Hepatic stellate cell (primary cell): ENCODE measurements around the gene IGF1R.

Experiments used
- DNase-seq: peaks from one replicate; pipeline ENCODE4 v3.0.0; 2011; ENCODE audit warnings: low spot score

IGF1R gene

GRCh38 chr15:98746375-98747155 lies 98.2 kb downstream of the IGF1R start:
- no peak for DNase-seq

GRCh38 chr15:98751767-98752166 lies 103.4 kb downstream of the IGF1R start:
- no peak for DNase-seq

DNA sequence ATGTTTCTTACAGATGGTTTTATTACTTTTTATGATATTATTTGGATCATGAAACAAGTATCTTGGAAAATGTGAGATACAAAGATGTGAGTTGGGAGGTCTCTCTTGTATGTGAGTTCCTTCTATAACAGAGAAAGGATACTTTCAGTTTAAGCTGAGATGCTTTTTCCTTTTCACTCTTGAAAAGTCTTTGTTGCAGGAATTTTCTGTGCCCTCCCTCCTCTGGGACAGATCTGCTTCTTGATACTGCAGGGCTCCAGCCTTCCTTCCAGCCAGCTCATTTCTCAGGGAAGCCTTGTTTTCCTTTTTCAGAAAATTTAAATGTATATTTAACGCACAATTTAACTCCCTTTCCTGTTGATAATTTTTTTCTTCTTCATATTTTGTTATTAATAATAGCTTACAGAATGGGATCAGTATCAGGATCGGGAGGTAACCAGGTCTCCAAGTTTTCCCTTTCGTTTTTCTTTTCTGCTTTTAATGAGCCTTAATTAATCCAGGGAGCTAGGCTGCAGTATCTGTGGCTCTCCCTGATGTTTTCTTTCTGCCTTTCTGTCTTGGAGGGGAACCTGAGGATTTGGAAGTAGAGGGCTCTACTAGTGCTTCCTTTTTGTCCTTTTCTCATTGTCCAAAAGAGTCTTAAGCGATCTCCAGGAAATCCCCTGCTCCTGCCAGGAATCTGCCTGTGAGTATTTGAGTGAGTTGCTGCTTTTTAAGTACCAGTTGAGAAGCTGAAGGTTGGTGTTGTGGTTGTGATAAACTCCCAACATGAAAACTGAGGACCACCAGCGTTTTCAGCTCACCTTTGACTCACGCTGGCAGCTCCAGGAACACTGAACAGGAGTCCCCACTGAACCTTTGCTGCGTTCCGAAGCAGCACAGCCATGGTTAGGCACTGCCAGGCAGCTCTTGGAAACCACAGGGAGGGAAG lies 105.7 kb downstream of the IGF1R start:
- no peak for DNase-seq

GRCh38 chr15:98754657-98755022 lies 106.3 kb downstream of the IGF1R start:
- DNase-seq = no peak

DNA sequence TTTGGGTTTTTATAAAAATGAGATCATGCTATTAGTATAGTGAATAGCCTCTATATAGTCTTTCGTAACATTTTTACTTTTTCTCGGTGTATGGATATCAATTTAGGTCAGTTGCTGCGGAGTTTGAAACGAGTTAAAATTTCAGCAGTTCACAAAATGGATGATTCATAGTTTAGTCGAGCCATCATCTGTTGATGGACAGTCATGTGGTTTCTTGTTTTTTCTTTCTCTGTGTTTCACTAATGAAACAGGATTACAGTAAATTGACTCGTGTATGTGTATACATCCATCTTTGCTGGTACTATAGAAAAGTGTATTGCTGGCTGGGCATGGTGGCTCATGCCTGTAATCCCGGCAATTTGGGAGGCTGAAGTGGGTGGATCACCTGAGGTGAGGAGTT lies 106.8 kb downstream of the IGF1R start:
- DNase-seq = no peak

- DNase-seq = no peak
These were observed 107.4 kb downstream of the IGF1R start for GRCh38 chr15:98755781-98756180.

- DNase-seq = no peak
These were observed 109.9 kb downstream of the IGF1R start for GRCh38 chr15:98758224-98758623.

DNA sequence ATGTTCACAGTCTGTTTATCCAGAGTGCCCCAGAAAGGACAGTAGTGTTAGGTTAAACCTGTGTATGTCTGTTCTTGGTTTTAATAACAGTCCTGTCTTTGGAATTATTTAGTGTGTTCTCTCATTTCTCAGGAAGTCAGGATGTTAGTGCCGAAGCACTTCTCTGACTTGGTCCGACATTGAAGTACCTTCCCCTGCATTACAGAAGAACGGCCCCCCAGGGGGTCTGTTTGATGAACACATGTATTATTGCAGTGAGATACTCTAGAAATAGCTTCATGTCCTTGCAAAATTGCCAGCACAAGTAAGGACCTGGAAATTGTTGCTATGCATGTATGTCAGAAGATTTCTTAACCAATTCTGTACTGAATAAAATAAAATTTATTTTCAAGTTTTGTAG lies 110.9 kb downstream of the IGF1R start:
- DNase-seq = no peak

DNA sequence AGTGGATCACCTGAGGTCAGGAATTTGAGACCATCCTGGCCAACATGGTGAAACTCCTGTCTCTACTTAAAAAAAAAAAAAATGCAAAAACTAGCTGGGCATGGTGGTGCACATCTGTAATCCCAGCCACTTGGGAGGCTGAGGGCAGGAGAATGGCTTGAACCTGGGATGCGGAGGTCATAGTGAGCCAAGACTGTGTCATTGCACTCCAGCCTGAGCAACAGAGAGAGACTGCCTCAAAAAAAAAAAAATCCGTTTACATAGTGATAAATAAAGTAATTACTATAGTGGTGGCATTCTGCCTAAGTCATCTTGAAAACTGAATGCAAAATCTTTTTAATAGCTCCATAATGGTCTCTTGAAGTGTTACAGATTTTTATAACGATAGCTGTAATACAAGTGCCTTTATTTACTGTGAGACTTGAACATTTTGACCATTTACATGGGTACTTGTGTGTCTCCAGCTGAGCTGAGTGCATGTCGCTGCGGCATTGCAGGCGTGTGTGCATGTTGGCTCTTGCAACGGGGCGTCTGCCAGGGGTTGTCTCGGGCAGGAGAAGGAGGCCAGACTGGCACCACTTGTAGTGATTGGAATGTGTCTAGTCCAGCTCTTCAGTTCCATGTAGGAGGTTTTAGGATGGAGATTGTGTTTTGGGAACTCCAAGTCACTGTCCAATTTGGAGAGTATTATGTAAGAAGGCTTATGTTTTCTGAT lies 111.9 kb downstream of the IGF1R start:
- DNase-seq = no peak

DNA sequence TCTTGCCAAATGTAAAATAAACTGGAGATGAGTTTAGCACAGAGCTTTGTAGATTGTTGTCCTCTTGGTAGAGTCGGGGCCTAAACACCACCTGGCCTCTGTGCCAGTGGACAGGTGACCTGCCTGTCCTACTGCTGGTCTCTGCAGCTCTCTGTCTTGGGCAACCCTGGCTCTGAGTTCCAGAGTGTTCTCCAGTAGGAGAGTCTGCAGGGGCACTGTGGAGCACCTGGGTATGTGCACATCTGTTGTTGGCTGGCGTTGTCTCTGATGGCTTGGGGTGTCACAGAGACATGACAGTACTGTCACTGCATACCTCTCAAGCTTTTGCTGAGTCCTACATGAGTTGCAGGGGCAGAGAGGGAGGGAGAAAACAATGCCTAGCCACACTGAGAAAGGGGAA lies 112.6 kb downstream of the IGF1R start:
- DNase-seq = no peak

- no peak for DNase-seq
These were observed 114.8 kb downstream of the IGF1R start for GRCh38 chr15:98763179-98763578.

- no peak for DNase-seq
These were observed 116.0 kb downstream of the IGF1R start for GRCh38 chr15:98764291-98764690.

GRCh38 chr15:98765610-98766009 lies 117.3 kb downstream of the IGF1R start:
- no peak for DNase-seq

DNA sequence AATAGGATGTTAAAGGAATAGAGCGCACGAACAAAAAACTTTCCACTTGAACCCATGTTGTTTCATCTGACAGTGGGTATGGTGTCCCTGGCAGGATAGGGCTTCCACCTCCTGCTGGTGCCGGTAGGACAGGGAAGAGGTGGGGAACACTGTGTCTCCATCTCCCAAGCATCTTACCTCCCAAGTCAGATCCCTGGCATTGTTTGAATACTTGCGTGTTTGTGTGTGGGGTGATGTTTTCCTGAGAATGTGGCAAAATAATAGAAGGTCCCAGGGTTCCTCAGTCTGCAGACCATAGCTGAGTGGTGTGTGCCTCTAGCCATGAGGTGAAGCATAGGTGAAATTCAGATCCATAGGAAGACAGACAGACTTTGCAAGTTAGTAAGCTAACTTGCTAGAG lies 119.4 kb downstream of the IGF1R start:
- no peak for DNase-seq

DNA sequence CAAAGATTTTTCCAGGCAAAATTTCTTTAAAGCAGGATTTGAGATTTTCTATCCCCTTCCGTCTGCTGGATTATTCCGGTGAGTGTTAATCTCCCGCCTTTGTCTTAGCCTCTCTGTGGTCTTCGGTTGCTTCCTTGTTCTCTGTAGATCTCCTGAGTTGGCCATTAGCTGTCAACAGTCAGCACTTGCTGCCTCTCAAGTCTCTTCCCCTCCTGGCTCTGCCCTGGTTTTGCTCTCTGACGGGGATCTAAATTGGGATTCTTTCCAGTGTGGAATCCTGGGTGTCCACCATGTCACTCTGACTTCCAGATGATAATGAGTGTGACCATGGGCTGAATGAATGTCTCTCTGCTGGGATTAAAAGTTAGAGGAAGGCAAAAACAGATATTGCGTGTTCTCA lies 121.5 kb downstream of the IGF1R start:
- DNase-seq = no peak

GRCh38 chr15:98770984-98771383 lies 122.6 kb downstream of the IGF1R start:
- no peak for DNase-seq

DNA sequence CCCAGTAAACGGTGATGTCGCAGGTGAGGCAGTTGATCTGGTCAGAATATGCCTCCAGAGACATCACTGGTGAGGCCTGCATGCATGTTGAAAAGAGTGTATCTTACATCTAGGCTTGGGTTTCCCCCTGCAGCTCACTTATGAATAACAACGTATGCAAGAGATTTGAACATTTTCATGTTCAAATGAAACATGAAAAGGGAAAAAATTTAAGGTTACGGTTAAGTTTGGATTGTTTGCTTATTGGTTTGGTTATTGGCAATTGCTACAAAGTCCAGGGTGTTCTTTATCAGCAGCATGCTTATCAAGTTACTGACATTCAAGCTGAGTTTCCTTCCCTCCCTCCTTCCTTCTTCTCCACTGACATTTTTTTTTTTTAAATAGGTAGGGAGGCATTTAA lies 123.2 kb downstream of the IGF1R start:
- no peak for DNase-seq

GRCh38 chr15:98772895-98773294 lies 124.6 kb downstream of the IGF1R start:
- DNase-seq = no peak

GRCh38 chr15:98773616-98774015 lies 125.3 kb downstream of the IGF1R start:
- DNase-seq = no peak

GRCh38 chr15:98774756-98775497 lies 126.6 kb downstream of the IGF1R start:
- DNase-seq = no peak

DNA sequence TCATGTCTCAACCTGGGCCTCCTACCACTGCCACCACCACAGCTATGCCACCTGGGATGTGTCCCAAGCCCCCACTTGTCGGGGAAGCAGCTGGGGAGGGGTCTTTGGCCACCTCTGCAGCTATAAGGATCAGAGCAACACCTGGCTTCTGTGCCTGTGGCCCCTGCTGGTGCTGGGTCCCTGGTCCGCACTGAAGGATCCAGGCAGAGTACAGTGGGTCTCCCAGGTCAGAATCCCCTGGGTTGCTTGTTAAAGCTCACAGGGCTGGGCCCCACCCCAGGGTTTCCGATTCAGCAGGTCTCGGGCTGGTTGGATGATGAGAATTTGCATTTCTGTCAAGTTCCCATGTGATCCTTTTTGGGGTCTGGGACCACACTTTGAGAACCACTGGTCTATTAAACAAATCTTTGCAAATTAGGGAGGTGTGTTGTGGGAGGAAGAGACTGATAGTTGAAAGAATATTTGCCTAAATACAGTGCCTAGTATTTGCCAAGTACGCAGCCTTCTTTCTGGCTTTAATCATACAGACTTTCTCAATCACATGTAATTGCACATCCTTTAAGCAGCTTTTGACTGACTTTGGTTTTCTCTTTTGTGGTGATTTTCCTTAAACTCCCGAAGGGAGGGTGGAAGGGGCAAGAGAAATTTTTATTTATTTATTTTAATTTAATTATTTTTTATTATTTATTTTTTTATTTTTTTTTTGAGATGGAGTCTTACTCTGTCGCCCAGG lies 127.3 kb downstream of the IGF1R start:
- no peak for DNase-seq
